ENCODE measurements around the gene PTPRU.

Gene PTPRU

GRCh38 chr1:29247571-29248273, 11.4 kb downstream of the PTPRU start:
- DNase-seq, result no peak

- DNase-seq, result no peak
Measured at GRCh38 chr1:29248409-29248808, 12.1 kb downstream of the PTPRU start.

- no peak for DNase-seq
Measured at GRCh38 chr1:29249170-29249691, 12.9 kb downstream of the PTPRU start.

- DNase-seq, result no peak
Measured at GRCh38 chr1:29249951-29250581, 13.7 kb downstream of the PTPRU start.

- DNase-seq, result no peak
Measured at GRCh38 chr1:29251164-29252124, 15.1 kb downstream of the PTPRU start.

GRCh38 chr1:29253180-29253579, 16.9 kb downstream of the PTPRU start:
- DNase-seq, result no peak

- no peak for DNase-seq
Measured at GRCh38 chr1:29254346-29254745, 18.0 kb downstream of the PTPRU start.

GRCh38 chr1:29255134-29255666, 18.9 kb downstream of the PTPRU start:
- no peak for DNase-seq

- DNase-seq, result no peak
Measured at GRCh38 chr1:29256394-29256793, 20.1 kb downstream of the PTPRU start.

GRCh38 chr1:29256979-29257804, 20.9 kb downstream of the PTPRU start:
- no peak for DNase-seq

- DNase-seq, result no peak
Measured at GRCh38 chr1:29258189-29258975, 22.1 kb downstream of the PTPRU start.

GRCh38 chr1:29258976-29259801, 22.9 kb downstream of the PTPRU start:
- no peak for DNase-seq

- DNase-seq, result no peak
Measured at GRCh38 chr1:29259802-29260441, 23.6 kb downstream of the PTPRU start.

GRCh38 chr1:29260531-29260930, 24.2 kb downstream of the PTPRU start:
- DNase-seq, result no peak

GRCh38 chr1:29264773-29265389, 28.6 kb downstream of the PTPRU start:
- no peak for DNase-seq

- DNase-seq, result no peak
Measured at GRCh38 chr1:29266912-29267311, 30.6 kb downstream of the PTPRU start.

- no peak for DNase-seq
Measured at GRCh38 chr1:29267321-29268070, 31.2 kb downstream of the PTPRU start.

GRCh38 chr1:29269382-29269781, 33.1 kb downstream of the PTPRU start:
- DNase-seq, result no peak
